K562 (cell line): ENCODE results near the gene SH3D21. TPM values are rescaled to one million over a fixed set of nuclear protein-coding genes. Genes with fewer than 3 reads are reported as not detected.

ENCODE experiments used
- BDP1 ChIP-seq: IDR thresholded peaks from 3 replicates; pipeline ENCODE4 v1.6.1; 2011; ENCODE audit not compliant: insufficient read length, insufficient read depth
- CHD4 ChIP-seq: fragments of 200-600 bp; sonication (generic); IDR thresholded peaks from 3 replicates; pipeline ENCODE4 v1.6.1; 2012; ENCODE audit warnings: low read depth, mild to moderate bottlenecking, mixed read lengths, low read length, inconsistent platforms; ENCODE audit not compliant: insufficient read depth, insufficient replicate concordance, poor library complexity, severe bottlenecking
- GTF3C2 ChIP-seq: IDR thresholded peaks from 3 replicates; pipeline ENCODE4 v1.6.1; 2011; ENCODE audit warnings: borderline replicate concordance, mild to moderate bottlenecking, moderate library complexity; ENCODE audit not compliant: insufficient read length; ENCODE audit errors: extremely low read depth
- HDAC8 ChIP-seq: fragments of 450-650 bp; IDR thresholded peaks from 2 replicates; pipeline ENCODE4 v1.6.1; 2016; ENCODE audit warnings: mild to moderate bottlenecking, missing genetic modification characterization, moderate library complexity, missing compliant biosample characterization
- MCM7 ChIP-seq, 2 experiments: fragments of 450-650 bp; IDR thresholded peaks; 2 replicates each; pipeline ENCODE4 v1.6.1; 2016 to 2018
- NR2C2 ChIP-seq, 2 experiments: fragments of 200-800 bp in 1 of 2; sonication (Bioruptor generic) in 1 of 2; sonication (generic) in 1 of 2; formaldehyde crosslinking in 1 of 2; IDR thresholded peaks; 2 replicates each; pipeline versions ENCODE4 v1.6.1 to v1.8.0; 2016 to 2022; ENCODE audit warnings: mild to moderate bottlenecking in 1 of 2, missing compliant biosample characterization in 1 of 2, missing genetic modification characterization in 1 of 2, missing genetic modification reagents in 1 of 2
- PBX2 ChIP-seq, 2 experiments: IDR thresholded peaks in 1 of 2; conservative IDR thresholded peaks in 1 of 2; 2 replicates each; pipeline ENCODE4 v1.6.1; 2016; ENCODE audit warnings: low read depth in 2 of 2, mild to moderate bottlenecking in 1 of 2, missing compliant biosample characterization in 1 of 2, missing genetic modification characterization in 1 of 2, moderate library complexity in 1 of 2
- RB1 ChIP-seq: fragments of 450-650 bp; IDR thresholded peaks from 2 replicates; pipeline ENCODE4 v1.6.1; 2017; ENCODE audit warnings: low read depth, mild to moderate bottlenecking
- RBFOX2 ChIP-seq: fragments of 200-400 bp; formaldehyde crosslinking; IDR thresholded peaks from 2 replicates; pipeline ENCODE4 v1.6.1; 2017; ENCODE audit warnings: low read depth, mild to moderate bottlenecking, low read length, moderate library complexity
- RFX7 ChIP-seq: fragments of 250-450 bp; sonication (Bioruptor Pico); IDR thresholded peaks from 2 replicates; pipeline ENCODE4 v1.5.1; 2021; ENCODE audit warnings: mild to moderate bottlenecking
- SMAD3 ChIP-seq: fragments of 450-650 bp; formaldehyde crosslinking; conservative IDR thresholded peaks from 2 replicates; pipeline ENCODE4 v1.4.0; 2020; ENCODE audit warnings: mild to moderate bottlenecking
- SMARCA5 ChIP-seq: fragments of 450-650 bp; IDR thresholded peaks from 2 replicates; pipeline ENCODE4 v1.6.1; 2016
- ZBTB17 ChIP-seq: fragments of 450-650 bp; formaldehyde crosslinking; IDR thresholded peaks from 2 replicates; pipeline ENCODE4 v1.4.0; 2020; ENCODE audit warnings: mild to moderate bottlenecking
- ZNF699 ChIP-seq: fragments of 250-450 bp; sonication (Bioruptor Pico); IDR thresholded peaks from 2 replicates; pipeline ENCODE4 v1.8.0; 2021; ENCODE audit warnings: mild to moderate bottlenecking, moderate library complexity; ENCODE audit not compliant: insufficient replicate concordance
- ZNF717 ChIP-seq: fragments of 250-450 bp; sonication (Bioruptor Pico); IDR thresholded peaks from 2 replicates; pipeline ENCODE4 v1.5.0; 2021
- polyA plus RNA-seq, 8 experiments: library from polyadenylated mRNA; depleted of rRNA in 4 of 8; stranded (reverse) in 5 of 8; unstranded in 3 of 8; fragments of >200 nt; fragmentation: Nextera tagmentation in 2 of 8; fragmentation: Illumina TruSeq in 1 of 8; extraction: Ambion mirVana in 2 of 8; extraction: Trizol in 1 of 8; gene quantifications; 2 replicates each; pipeline versions ENCODE4 v1.2.1 to v1.2.3, GENCODE V29; 2011 to 2014; ENCODE audit warnings: inconsistent platforms in 1 of 8, missing spikeins in 1 of 8
- total RNA-seq, 7 experiments: library from RNA; depleted of rRNA in 6 of 7; stranded (reverse); fragments of >200 nt in 6 of 7; fragmentation: Illumina TruSeq in 2 of 7; extraction: Trizol in 2 of 7; gene quantifications; 2 replicates each; pipeline versions ENCODE4 v1.2.1 to v1.2.3, GENCODE V29; 2011 to 2021; ENCODE audit warnings: low replicate concordance in 1 of 7
- TF ChIP-seq, protein P1 (sequence below): fragments of 250-450 bp; sonication (Bioruptor Pico); IDR thresholded peaks from 2 replicates; pipeline ENCODE4 v1.6.1; 2021; ENCODE audit warnings: mild to moderate bottlenecking
- TF ChIP-seq, protein P2 (sequence below): fragments of 250-450 bp; sonication (Bioruptor Pico); IDR thresholded peaks from 2 replicates; pipeline ENCODE4 v1.5.0; 2021
- TF ChIP-seq, protein P3 (sequence below): fragments of 450-650 bp; formaldehyde crosslinking; IDR thresholded peaks from 2 replicates; pipeline ENCODE4 v1.4.0; 2022; ENCODE audit warnings: missing genetic modification characterization

SH3D21 gene
- total and polyA plus RNA-seq, 9 of the 15 experiments (the other 6 are each of a cell fraction or from before 2014, with no cell fraction given) = 0.01 to 4.7 (median 1.8) TPM

DNA sequence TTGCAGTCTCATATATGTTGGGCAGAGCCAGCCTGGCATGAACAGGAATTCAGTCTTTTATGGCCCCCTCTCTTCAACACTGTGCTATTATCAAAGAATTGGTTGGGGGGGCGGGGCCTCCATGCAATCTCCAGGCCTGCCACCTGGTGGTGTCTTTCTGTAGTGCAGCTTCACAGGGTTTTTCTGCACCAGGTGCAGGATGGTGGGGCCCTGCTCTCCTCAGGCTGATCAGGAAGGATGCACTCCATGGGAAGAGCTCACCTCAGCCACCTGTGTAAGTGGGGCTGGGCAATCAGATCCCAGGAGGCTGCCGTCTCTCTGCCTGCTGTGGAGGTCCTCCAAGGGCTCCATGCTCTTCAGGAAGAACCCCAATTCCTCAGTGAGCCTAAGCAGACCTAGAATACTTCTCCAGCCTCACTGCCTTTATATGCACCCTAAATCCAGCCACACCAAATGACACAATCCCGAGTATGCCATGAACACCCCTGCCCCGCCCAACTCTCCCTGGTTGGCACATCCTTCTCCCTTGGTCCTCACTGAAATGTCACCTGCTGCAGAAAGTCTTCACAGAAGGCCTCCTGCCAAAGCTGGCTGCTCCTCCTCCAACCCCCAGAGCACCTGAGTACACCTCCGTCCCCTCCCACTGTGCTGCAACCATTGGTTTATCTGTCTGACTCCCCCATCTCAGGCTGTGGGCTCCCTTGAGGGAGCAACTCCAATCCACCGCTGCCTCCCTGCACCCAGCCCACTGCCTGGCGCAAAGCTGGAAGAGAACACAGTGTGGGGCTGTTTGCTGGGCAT, 63.1 kb downstream of the SH3D21 start (continued):
- TF ChIP-seq PBX2 (CRISPR knock-in tag; IDR thresholded peaks at IDR 0.05; ENCODE audit: low read depth) = no peak
- no peak for TF ChIP-seq PBX2 (tag; conservative IDR thresholded peaks at IDR 0.05; ENCODE audit: low read depth)
- TF ChIP-seq, protein P1, sequence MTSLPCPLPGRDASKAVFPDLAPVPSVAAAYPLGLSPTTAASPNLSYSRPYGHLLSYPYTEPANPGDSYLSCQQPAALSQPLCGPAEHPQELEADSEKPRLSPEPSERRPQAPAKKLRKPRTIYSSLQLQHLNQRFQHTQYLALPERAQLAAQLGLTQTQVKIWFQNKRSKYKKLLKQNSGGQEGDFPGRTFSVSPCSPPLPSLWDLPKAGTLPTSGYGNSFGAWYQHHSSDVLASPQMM (CRISPR knock-in tag) = no peak
- TF ChIP-seq RFX7 (CRISPR knock-in tag) = no peak
- no peak for TF ChIP-seq ZBTB17 (CRISPR knock-in tag)
- TF ChIP-seq RBFOX2 = 0 out of 2 replicates have a peak, but pooled peaks have one; percentile 5
- TF ChIP-seq SMARCA5 = no peak
- TF ChIP-seq HDAC8 (tag) = no peak
- peak; percentile 79 for TF ChIP-seq RB1
- 0 out of 2 replicates have a peak, but pooled peaks have one; percentile 60 for TF ChIP-seq SMAD3 (CRISPR knock-in tag)
- no peak for TF ChIP-seq ZNF699 (CRISPR knock-in tag)
- TF ChIP-seq, protein P2, sequence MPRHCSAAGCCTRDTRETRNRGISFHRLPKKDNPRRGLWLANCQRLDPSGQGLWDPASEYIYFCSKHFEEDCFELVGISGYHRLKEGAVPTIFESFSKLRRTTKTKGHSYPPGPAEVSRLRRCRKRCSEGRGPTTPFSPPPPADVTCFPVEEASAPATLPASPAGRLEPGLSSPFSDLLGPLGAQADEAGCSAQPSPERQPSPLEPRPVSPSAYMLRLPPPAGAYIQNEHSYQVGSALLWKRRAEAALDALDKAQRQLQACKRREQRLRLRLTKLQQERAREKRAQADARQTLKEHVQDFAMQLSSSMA (CRISPR knock-in tag) = no peak
- no peak for TF ChIP-seq BDP1
- no peak for TF ChIP-seq ZNF717 (CRISPR knock-in tag)
- no peak for TF ChIP-seq CHD4
- 0 out of 2 replicates have a peak, but pooled peaks have one; percentile 21 for TF ChIP-seq NR2C2 (CRISPR knock-in tag; IDR thresholded peaks at IDR 0.05)
- no peak for TF ChIP-seq NR2C2 (tag; IDR thresholded peaks at IDR 0.05)
- no peak for TF ChIP-seq GTF3C2
- TF ChIP-seq, protein P3, sequence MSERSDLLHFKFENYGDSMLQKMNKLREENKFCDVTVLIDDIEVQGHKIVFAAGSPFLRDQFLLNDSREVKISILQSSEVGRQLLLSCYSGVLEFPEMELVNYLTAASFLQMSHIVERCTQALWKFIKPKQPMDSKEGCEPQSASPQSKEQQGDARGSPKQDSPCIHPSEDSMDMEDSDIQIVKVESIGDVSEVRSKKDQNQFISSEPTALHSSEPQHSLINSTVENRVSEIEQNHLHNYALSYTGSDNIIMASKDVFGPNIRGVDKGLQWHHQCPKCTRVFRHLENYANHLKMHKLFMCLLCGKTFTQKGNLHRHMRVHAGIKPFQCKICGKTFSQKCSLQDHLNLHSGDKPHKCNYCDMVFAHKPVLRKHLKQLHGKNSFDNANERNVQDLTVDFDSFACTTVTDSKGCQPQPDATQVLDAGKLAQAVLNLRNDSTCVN (CRISPR knock-in tag) = 0 out of 2 replicates have a peak, but pooled peaks have one; percentile 2
- TF ChIP-seq MCM7 (IDR thresholded peaks at IDR 0.05) = no peak
